Stimulated activated CD4-positive, alpha-beta T cell treated with anti-CD3 and anti-CD28 coated beads, Interleukin-4, amount 100 ng/mL, for 24 hours (primary cell): ENCODE data around the gene INTS15.
"Not testable (repeated sequence)": the region's sequence is repeated elsewhere in the genome, so short reads cannot be mapped to it uniquely, and the experiment has no call there.

Experiments
- DNase-seq: peaks from one replicate; pipeline ENCODE4 v3.0.0-alpha.2; 2020

Gene INTS15

GRCh38 chr7:6619961-6620360 lies 30.1 kb downstream of the INTS15 start:
- DNase-seq: no peak

GRCh38 chr7:6621195-6622133 lies 31.6 kb downstream of the INTS15 start:
- DNase-seq: no peak

GRCh38 chr7:6622134-6622710 lies 32.4 kb downstream of the INTS15 start:
- no peak for DNase-seq

- no peak for DNase-seq
These were observed 33.9 kb downstream of the INTS15 start for GRCh38 chr7:6623589-6624245.

GRCh38 chr7:6624246-6624611 lies 34.4 kb downstream of the INTS15 start:
- no peak for DNase-seq

- DNase-seq: no peak
These were observed 38.2 kb downstream of the INTS15 start for GRCh38 chr7:6628045-6628444.

- DNase-seq: no peak
These were observed 40.4 kb downstream of the INTS15 start for GRCh38 chr7:6630007-6630849.

GRCh38 chr7:6631605-6632004 lies 41.8 kb downstream of the INTS15 start:
- no peak for DNase-seq

GRCh38 chr7:6634021-6634420 lies 44.2 kb downstream of the INTS15 start:
- no peak for DNase-seq

GRCh38 chr7:6634971-6635370 lies 45.1 kb downstream of the INTS15 start:
- not testable (repeated sequence) for DNase-seq

GRCh38 chr7:6636741-6637543 lies 47.1 kb downstream of the INTS15 start, which contains the start of gene ZNF316:
ZNF316 (plus strand) TSS chr7:6637318; CDS start chr7:6642410, 5,092 bp downstream.
- peak; percentile 63 for DNase-seq

- DNase-seq: peak; percentile 62
These were observed 47.9 kb downstream of the INTS15 start for GRCh38 chr7:6637544-6638229.

- DNase-seq: no peak
These were observed 49.2 kb downstream of the INTS15 start for GRCh38 chr7:6639032-6639431.

GRCh38 chr7:6639627-6640026 lies 49.8 kb downstream of the INTS15 start:
- no peak for DNase-seq

- peak; percentile 44 for DNase-seq
These were observed 50.5 kb downstream of the INTS15 start for GRCh38 chr7:6640246-6640721.

- no peak for DNase-seq
These were observed 51.6 kb downstream of the INTS15 start for GRCh38 chr7:6641305-6642035.

GRCh38 chr7:6642239-6642839 lies 52.5 kb downstream of the INTS15 start:
- no peak for DNase-seq

- no peak for DNase-seq
These were observed 53.2 kb downstream of the INTS15 start for GRCh38 chr7:6642861-6643640.
